CD4-positive, alpha-beta T cell treated with Interleukin-17A for 4 hours (primary cell): ENCODE measurements around the gene COA6.
A peak's percentile ranks its signal among the peaks of the same experiment; 100 is the strongest.
"Not testable (repeated sequence)": the region's sequence is repeated elsewhere in the genome, so short reads cannot be mapped to it uniquely, and the experiment has no call there.

Source experiments
- DNase-seq: peaks from one replicate; pipeline ENCODE4 v3.0.0-alpha.2; 2020; ENCODE audit warnings: mixed read lengths

Gene COA6

GRCh38 chr1:234371414-234371813 lies 1.8 kb upstream of the COA6 start:
- no peak for DNase-seq

- DNase-seq = no peak
Measured at GRCh38 chr1:234372011-234372757, 1.1 kb upstream of the COA6 start.

GRCh38 chr1:234373959-234374254 lies 651 bp downstream of the COA6 start:
- no peak for DNase-seq

- no peak for DNase-seq
Measured at GRCh38 chr1:234375672-234376071, 2.4 kb downstream of the COA6 start.

- DNase-seq = not testable (repeated sequence)
Measured at GRCh38 chr1:234379591-234380109, 6.4 kb downstream of the COA6 start.

- no peak for DNase-seq
Measured at GRCh38 chr1:234381699-234382555, 8.7 kb downstream of the COA6 start.

GRCh38 chr1:234386122-234386521 lies 12.9 kb downstream of the COA6 start:
- no peak for DNase-seq

- no peak for DNase-seq
Measured at GRCh38 chr1:234388094-234388493, 14.8 kb downstream of the COA6 start.

- peak; percentile 47 for DNase-seq
Measured at GRCh38 chr1:234393190-234393589, 19.9 kb downstream of the COA6 start.

- DNase-seq = no peak
Measured at GRCh38 chr1:234395297-234395696, 22.0 kb downstream of the COA6 start.

GRCh38 chr1:234396092-234396491 lies 22.8 kb downstream of the COA6 start:
- no peak for DNase-seq

- no peak for DNase-seq
Measured at GRCh38 chr1:234396871-234397270, 23.6 kb downstream of the COA6 start.

- no peak for DNase-seq
Measured at GRCh38 chr1:234397732-234398131, 24.5 kb downstream of the COA6 start.

GRCh38 chr1:234398849-234399381 lies 25.7 kb downstream of the COA6 start:
- no peak for DNase-seq

- DNase-seq = not testable (repeated sequence)
Measured at GRCh38 chr1:234399515-234399914, 26.3 kb downstream of the COA6 start.

- DNase-seq = no peak
Measured at GRCh38 chr1:234400773-234401172, 27.5 kb downstream of the COA6 start.

GRCh38 chr1:234401658-234402057 lies 28.4 kb downstream of the COA6 start:
- peak; percentile 28 for DNase-seq

- no peak for DNase-seq
Measured at GRCh38 chr1:234402939-234403338, 29.7 kb downstream of the COA6 start.

- peak; percentile 42 for DNase-seq
Measured at GRCh38 chr1:234405676-234406075, 32.4 kb downstream of the COA6 start.

GRCh38 chr1:234406871-234407270 lies 33.6 kb downstream of the COA6 start:
- DNase-seq = no peak

- DNase-seq = peak; percentile 78
Measured at GRCh38 chr1:234408757-234409156, 35.5 kb downstream of the COA6 start.

GRCh38 chr1:234409328-234409727 lies 36.1 kb downstream of the COA6 start:
- peak; percentile 40 for DNase-seq

- DNase-seq = no peak
Measured at GRCh38 chr1:234412830-234413229, 39.6 kb downstream of the COA6 start.

- DNase-seq = no peak
Measured at GRCh38 chr1:234413485-234413884, 40.2 kb downstream of the COA6 start.
